PC-3 (cell line): ENCODE results near the gene G6PC3.

ENCODE experiments used
- EZH2 ChIP-seq: fragments of 300-600 bp; sonication (generic); IDR thresholded peaks from one replicate; pipeline ENCODE4 v1.6.1; 2017; ENCODE audit warnings: antibody characterized with exemption, mild to moderate bottlenecking, low read length; ENCODE audit not compliant: unreplicated experiment
- EZH2phosphoT487 ChIP-seq: fragments of 300-600 bp; sonication (generic); IDR thresholded peaks from 2 replicates; pipeline ENCODE4 v1.6.1; 2018; ENCODE audit warnings: mild to moderate bottlenecking, antibody characterized with exemption, low read length, borderline replicate concordance
- TF ChIP-seq, protein P1 (sequence below): fragments of 300-600 bp; sonication (generic); conservative IDR thresholded peaks from 2 replicates; pipeline ENCODE4 v1.5.1; 2017; ENCODE audit warnings: antibody characterized with exemption, low read depth, mild to moderate bottlenecking, low read length

DNA sequence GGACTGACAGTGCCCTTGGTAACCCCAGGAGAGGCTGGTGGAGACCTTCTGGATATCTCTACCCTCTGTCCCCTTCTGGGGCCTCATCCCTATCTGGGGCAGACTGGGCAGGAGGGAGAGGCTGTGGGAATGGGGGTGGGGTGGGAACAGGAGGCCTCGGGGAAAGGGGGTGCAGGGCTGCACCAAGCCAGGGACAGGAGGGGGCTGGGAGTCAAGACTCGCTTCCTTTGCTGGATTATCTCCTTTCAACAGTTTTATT, 24.8 kb downstream of the G6PC3 start:
- TF ChIP-seq, protein P1, sequence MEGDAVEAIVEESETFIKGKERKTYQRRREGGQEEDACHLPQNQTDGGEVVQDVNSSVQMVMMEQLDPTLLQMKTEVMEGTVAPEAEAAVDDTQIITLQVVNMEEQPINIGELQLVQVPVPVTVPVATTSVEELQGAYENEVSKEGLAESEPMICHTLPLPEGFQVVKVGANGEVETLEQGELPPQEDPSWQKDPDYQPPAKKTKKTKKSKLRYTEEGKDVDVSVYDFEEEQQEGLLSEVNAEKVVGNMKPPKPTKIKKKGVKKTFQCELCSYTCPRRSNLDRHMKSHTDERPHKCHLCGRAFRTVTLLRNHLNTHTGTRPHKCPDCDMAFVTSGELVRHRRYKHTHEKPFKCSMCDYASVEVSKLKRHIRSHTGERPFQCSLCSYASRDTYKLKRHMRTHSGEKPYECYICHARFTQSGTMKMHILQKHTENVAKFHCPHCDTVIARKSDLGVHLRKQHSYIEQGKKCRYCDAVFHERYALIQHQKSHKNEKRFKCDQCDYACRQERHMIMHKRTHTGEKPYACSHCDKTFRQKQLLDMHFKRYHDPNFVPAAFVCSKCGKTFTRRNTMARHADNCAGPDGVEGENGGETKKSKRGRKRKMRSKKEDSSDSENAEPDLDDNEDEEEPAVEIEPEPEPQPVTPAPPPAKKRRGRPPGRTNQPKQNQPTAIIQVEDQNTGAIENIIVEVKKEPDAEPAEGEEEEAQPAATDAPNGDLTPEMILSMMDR: no peak
- TF ChIP-seq EZH2 (no peak), EZH2phosphoT487 (no peak)
